LNCaP clone FGC (cell line): ENCODE measurements around the gene CDX1.

Experiments
- DNase-seq: peaks from one replicate; pipeline ENCODE4 v3.0.0-alpha.2; 2011; ENCODE audit warnings: low read depth
- H3K4me3 ChIP-seq: 2 replicates; pipeline ENCODE4 v1.5.1; 2011; ENCODE audit warnings: mild to moderate bottlenecking, low read depth, low read length, control low read depth
- CTCF ChIP-seq: IDR thresholded peaks from 2 replicates; pipeline ENCODE4 v1.5.1; 2012; ENCODE audit warnings: mild to moderate bottlenecking; ENCODE audit not compliant: control insufficient read depth, insufficient read depth; ENCODE audit errors: extremely low read depth

CDX1 gene

GRCh38 chr5:150131461-150131860 is 35.1 kb upstream of the CDX1 start:
- TF ChIP-seq CTCF = no peak
- no peak overlapping the region for H3K4me3 ChIP-seq
- no peak for DNase-seq

GRCh38 chr5:150131978-150132694 is 34.4 kb upstream of the CDX1 start:
- TF ChIP-seq CTCF = no peak
- no peak for DNase-seq
- H3K4me3 ChIP-seq = no peak overlapping the region

DNA sequence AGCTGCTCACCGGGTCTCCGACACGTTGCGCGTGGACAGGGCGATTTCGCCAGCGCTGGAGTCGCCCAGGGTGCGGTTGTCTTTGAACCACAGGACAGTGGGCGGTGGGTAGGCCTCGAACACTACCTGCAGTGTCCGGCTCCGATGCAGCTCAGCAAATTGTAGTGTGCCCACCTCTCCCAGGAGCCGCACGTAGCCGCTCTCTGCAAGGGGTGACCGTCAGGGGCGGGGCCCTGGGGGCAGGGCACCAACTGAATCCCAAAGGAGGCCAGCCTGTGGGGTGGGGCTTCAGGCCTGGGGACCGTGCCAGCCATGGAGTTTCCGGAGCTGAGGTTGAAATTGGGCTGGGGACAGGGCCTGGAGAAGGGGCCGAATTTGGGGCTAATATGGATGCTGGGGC is 33.8 kb upstream of the CDX1 start:
- no peak overlapping the region for H3K4me3 ChIP-seq
- TF ChIP-seq CTCF = no peak
- no peak for DNase-seq

DNA sequence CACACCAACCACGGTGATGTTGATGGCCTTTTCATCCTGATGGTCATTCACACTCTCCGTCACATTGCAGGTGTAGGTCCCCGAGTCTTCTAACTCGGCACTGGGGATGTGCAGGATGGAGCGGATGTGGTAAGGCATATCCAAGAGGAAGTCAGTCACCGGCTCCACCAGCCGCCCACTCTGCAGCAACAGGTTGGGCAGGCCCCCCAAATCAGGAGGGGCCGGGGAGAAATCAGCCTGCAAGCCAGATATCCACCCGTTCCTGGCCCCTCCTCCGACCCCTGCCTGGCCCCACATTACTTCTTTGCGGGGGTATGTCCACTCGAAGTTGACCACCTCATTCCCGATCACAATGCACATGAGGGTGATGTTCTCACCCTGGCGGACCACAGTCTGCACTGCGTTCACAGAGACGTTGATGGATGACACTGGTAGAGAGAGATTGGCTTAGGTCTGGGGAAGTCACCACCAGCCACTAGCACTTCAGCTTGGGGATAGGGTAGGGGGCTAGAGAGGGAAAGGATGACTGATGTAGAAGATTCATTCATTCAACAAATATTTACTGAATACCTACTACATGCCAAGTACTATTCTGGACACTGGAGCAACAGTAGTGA is 32.9 kb upstream of the CDX1 start:
- H3K4me3 ChIP-seq = no peak overlapping the region
- no peak for TF ChIP-seq CTCF
- DNase-seq = no peak

- no peak for DNase-seq
- no peak overlapping the region for H3K4me3 ChIP-seq
These were observed 32.4 kb upstream of the CDX1 start for GRCh38 chr5:150134198-150134588.

DNA sequence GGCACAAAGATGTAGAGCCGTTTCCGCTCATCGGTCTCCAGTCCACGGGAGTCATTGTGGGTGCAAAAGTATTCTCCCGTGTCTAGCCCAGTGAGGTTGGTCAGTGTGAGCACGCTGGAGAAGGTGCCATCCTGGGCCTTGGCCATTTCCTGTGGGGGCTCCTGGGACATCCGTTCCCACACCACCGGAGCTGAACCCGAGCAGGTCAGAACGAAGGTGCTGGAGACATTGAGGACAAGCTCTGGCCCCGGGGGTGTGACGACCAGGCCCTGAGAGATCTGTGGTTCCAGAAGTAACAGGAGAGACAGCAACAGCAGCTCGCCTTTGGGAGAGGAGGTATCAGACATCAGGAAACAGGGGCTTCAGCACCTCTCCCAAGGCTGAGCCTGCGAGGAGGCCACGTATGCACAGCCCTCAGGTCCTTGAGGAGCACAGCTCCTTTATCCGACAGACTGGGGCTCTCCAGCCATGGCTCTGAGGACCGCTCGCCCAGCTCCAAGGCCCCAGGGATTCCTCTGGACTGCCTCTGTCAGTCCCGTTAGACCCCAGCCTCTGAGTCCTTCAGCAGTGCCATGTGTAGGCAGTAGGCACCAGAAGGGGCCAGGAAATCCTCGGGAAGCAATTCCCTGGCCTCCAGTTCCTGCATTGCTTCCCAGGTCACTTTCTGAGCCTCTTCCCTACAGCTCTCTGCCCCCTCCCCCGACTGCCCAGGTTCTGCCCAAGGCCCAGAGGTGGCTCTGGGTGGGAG is 30.8 kb upstream of the CDX1 start:
- no peak overlapping the region for H3K4me3 ChIP-seq
- DNase-seq = no peak
- TF ChIP-seq CTCF = no peak

More at GRCh38 chr5:150134198-150134588, 32.4 kb upstream of the CDX1 start:
- no peak for TF ChIP-seq CTCF
